ENCODE data around the gene NR3C2.
A peak's percentile ranks its signal among the peaks of the same experiment; 100 is the strongest.
"Not testable (repeated sequence)": the region's sequence is repeated elsewhere in the genome, so short reads cannot be mapped to it uniquely, and the experiment has no call there.

Gene NR3C2

DNA sequence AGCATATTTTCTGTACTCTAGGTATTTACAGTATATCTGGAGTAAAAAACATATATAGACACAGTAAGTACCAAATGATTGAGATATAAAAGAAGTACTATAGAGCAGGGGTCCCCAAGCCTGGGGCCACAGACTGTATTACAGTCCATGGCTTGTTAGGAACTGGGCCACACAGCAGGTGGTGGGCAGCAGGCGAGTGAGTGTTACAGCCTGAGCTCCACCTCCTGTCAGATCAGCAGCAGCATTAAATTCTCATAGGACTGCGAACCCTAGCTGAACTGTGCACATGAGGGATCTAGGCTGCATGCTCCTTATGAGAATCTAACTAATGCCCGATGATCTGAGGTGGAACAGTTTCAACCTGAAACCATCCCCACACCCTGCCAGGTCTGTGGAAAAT, 300.7 kb downstream of the NR3C2 start:
- no peaks in the 10 kb centered on the region for H3K79me2 ChIP-seq (ENCODE audit: insufficient read depth, low read length)
- H3K27ac ChIP-seq (ENCODE audit: low read depth, low read length, poor library complexity, severe bottlenecking): no peak overlapping the region
- no peaks in the 10 kb centered on the region for H3F3A ChIP-seq (ENCODE audit: insufficient read depth, low read length)
- no peak overlapping the region for H3K9ac ChIP-seq (ENCODE audit: low read length)
- H3K36me3 ChIP-seq (ENCODE audit: insufficient read depth, low read length): no peaks in the 10 kb centered on the region
- no peaks in the 10 kb centered on the region for H3K9me2 ChIP-seq (ENCODE audit: low read depth, low read length)
- H3K9me3 ChIP-seq (ENCODE audit: low read length): no peaks in the 10 kb centered on the region
- H3K4me1 ChIP-seq (ENCODE audit: insufficient read depth, low read length, severe bottlenecking): peaks cover 16% of the 10 kb centered on the region
- no peaks in the 10 kb centered on the region for H3K27me3 ChIP-seq (ENCODE audit: insufficient read depth, low read length)
- H3K4me3 ChIP-seq (ENCODE audit: low read depth, low read length, poor library complexity, severe bottlenecking): no peak overlapping the region
- H3K4me2 ChIP-seq (ENCODE audit: low read length): no peak overlapping the region
- no peak overlapping the region for H2AFZ ChIP-seq (ENCODE audit: low read length)
- TF ChIP-seq CTCF (IDR thresholded peaks at IDR 0.05; ENCODE audit: low read length) (no peak), EZH2 (IDR thresholded peaks at IDR 0.05; ENCODE audit: borderline replicate concordance, low read length) (no peak)
- H4K20me1 ChIP-seq (ENCODE audit: insufficient read depth, low read length): no peaks in the 10 kb centered on the region

DNA sequence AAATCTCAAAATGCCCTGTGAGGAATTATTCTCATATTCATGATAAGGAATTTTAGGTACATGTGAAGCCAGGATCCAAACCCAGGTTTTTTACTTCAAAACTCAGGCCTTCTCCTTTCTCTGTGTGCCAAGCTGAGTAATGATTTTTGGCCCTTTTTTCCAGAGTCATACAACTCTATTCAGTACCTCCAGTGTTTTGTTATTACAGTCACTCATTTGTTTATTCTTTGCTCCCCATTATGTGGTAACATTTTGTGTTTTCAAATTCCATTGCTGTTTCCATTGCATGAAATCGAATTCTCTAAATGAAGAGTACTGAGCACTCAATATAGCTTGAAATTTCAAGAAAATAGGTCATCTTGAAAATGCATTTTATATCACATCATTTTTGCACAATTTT, 315.4 kb downstream of the NR3C2 start:
- H3K4me2 ChIP-seq (ENCODE audit: low read length): no peak overlapping the region
- no peak for TF ChIP-seq EZH2 (IDR thresholded peaks at IDR 0.05; ENCODE audit: borderline replicate concordance, low read length)
- no peak for TF ChIP-seq CTCF (IDR thresholded peaks at IDR 0.05; ENCODE audit: low read length)

DNA sequence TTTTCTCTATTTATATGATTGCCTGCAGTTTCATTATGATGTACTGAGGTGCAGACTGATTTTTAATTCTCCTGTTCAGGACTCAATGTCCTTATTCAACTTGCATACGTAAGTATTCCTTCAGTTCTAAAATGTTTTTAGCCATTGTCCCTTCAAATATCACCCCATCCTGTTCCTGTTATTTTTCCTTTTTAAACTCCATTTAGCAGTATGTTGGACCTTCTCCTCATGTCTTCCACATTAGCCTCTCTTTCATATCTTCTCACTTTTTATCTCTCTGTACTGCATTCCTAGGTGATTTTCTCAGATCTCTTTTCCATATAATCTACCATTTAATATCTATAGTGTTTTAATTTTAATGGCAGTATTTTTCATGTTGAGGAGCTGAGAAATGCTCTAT, 317.7 kb downstream of the NR3C2 start:
- Histone ChIP-seq H3K9me3 (ENCODE audit: low read length) (peaks cover 6% of the 10 kb centered on the region; the same call in 1 of the 2 replicates), H3F3A (ENCODE audit: insufficient read depth, low read length) (no peaks in the 10 kb centered on the region), H2AFZ (ENCODE audit: low read length) (no peak overlapping the region), H3K4me2 (ENCODE audit: low read length) (no peak overlapping the region), H3K4me1 (ENCODE audit: insufficient read depth, low read length, severe bottlenecking) (peaks cover 5% of the 10 kb centered on the region), H3K9me2 (ENCODE audit: low read depth, low read length) (no peaks in the 10 kb centered on the region), H3K27me3 (ENCODE audit: insufficient read depth, low read length) (no peaks in the 10 kb centered on the region), H4K20me1 (ENCODE audit: insufficient read depth, low read length) (no peaks in the 10 kb centered on the region), H3K4me3 (ENCODE audit: low read depth, low read length, poor library complexity, severe bottlenecking) (no peak overlapping the region), H3K9ac (ENCODE audit: low read length) (no peak overlapping the region), H3K36me3 (ENCODE audit: insufficient read depth, low read length) (no peaks in the 10 kb centered on the region), H3K27ac (ENCODE audit: low read depth, low read length, poor library complexity, severe bottlenecking) (no peak overlapping the region), H3K79me2 (ENCODE audit: insufficient read depth, low read length) (no peaks in the 10 kb centered on the region)
- no peak for TF ChIP-seq EZH2 (IDR thresholded peaks at IDR 0.05; ENCODE audit: borderline replicate concordance, low read length)
- no peak for TF ChIP-seq CTCF (IDR thresholded peaks at IDR 0.05; ENCODE audit: low read length)

More for the DNA sequence above, 315.4 kb downstream of the NR3C2 start:
- Histone ChIP-seq H3K4me3 (ENCODE audit: low read depth, low read length, poor library complexity, severe bottlenecking) (no peak overlapping the region), H2AFZ (ENCODE audit: low read length) (no peak overlapping the region), H3K9ac (ENCODE audit: low read length) (no peak overlapping the region), H3K36me3 (ENCODE audit: insufficient read depth, low read length) (no peaks in the 10 kb centered on the region), H3K4me1 (ENCODE audit: insufficient read depth, low read length, severe bottlenecking) (peaks cover 11% of the 10 kb centered on the region), H3K9me3 (ENCODE audit: low read length) (peaks cover 6% of the 10 kb centered on the region; the same call in 1 of the 2 replicates), H4K20me1 (ENCODE audit: insufficient read depth, low read length) (no peaks in the 10 kb centered on the region), H3K27ac (ENCODE audit: low read depth, low read length, poor library complexity, severe bottlenecking) (no peak overlapping the region), H3K79me2 (ENCODE audit: insufficient read depth, low read length) (no peaks in the 10 kb centered on the region), H3K27me3 (ENCODE audit: insufficient read depth, low read length) (no peaks in the 10 kb centered on the region), H3F3A (ENCODE audit: insufficient read depth, low read length) (no peaks in the 10 kb centered on the region), H3K9me2 (ENCODE audit: low read depth, low read length) (no peaks in the 10 kb centered on the region)

- Histone ChIP-seq H3K4me1 (ENCODE audit: insufficient read depth, low read length, severe bottlenecking) (peaks cover 13% of the 10 kb centered on the region), H3K27ac (ENCODE audit: low read depth, low read length, poor library complexity, severe bottlenecking) (peak overlapping the region; percentile 63)
- not testable (repeated sequence) for H4K20me1 ChIP-seq (ENCODE audit: insufficient read depth, low read length); H3K36me3 ChIP-seq (ENCODE audit: insufficient read depth, low read length); H3K4me2 ChIP-seq (ENCODE audit: low read length); H3K79me2 ChIP-seq (ENCODE audit: insufficient read depth, low read length); H2AFZ ChIP-seq (ENCODE audit: low read length); H3K4me3 ChIP-seq (ENCODE audit: low read depth, low read length, poor library complexity, severe bottlenecking); H3K9me3 ChIP-seq (ENCODE audit: low read length); H3K9me2 ChIP-seq (ENCODE audit: low read depth, low read length); H3K9ac ChIP-seq (ENCODE audit: low read length); H3F3A ChIP-seq (ENCODE audit: insufficient read depth, low read length); H3K27me3 ChIP-seq (ENCODE audit: insufficient read depth, low read length)
Measured at GRCh38 chr4:148123161-148123560, 319.1 kb downstream of the NR3C2 start.

Measured in OCI-LY1 (cell line).